ENCODE data around the gene STRA8.
A peak's percentile ranks its signal among the peaks of the same experiment; 100 is the strongest.
"Not testable (repeated sequence)": the region's sequence is repeated elsewhere in the genome, so short reads cannot be mapped to it uniquely, and the experiment has no call there.

The STRA8 gene

DNA sequence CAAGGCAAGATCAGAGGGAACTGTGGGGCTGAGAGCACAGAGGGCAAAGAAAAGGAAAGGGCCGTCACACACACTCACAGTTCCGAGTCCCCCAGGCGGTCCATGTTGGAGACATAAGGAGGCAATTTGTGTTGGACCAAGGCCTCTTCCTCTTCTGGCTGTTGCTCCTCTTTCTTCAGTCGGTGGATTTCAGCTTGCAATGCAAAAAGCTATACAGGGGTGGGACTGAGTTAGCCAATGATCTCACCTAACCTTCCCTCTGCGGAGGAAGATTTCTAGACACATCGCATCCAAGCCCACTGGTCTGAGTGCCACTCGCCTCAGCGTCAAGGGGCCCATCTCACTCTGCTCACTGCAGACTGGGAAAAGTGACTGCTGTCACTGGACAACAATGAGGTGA, 27.8 kb upstream of the STRA8 start:
- DNase-seq = no peak

DNA sequence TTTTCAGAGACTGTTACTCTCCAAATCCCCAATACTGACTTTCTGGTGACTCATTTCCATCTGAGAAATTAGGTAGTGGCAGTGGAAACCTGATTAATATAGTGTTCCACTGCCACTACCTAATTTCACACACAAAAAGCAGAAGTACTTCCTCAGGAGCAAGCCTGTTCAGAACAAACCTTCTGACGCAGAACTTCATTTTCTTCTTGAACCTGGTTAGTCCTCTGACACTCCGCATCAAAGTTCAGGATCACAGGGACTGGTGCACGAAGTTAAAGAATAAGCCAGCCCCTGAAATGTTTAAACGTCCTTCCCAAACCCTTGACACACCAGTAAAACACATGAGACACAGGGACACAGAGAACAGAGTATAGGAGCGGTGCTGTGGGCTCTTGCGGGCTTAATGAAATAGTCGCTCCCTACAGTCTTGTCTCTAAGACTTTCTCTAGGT, 26.7 kb upstream of the STRA8 start:
- DNase-seq = no peak

DNA sequence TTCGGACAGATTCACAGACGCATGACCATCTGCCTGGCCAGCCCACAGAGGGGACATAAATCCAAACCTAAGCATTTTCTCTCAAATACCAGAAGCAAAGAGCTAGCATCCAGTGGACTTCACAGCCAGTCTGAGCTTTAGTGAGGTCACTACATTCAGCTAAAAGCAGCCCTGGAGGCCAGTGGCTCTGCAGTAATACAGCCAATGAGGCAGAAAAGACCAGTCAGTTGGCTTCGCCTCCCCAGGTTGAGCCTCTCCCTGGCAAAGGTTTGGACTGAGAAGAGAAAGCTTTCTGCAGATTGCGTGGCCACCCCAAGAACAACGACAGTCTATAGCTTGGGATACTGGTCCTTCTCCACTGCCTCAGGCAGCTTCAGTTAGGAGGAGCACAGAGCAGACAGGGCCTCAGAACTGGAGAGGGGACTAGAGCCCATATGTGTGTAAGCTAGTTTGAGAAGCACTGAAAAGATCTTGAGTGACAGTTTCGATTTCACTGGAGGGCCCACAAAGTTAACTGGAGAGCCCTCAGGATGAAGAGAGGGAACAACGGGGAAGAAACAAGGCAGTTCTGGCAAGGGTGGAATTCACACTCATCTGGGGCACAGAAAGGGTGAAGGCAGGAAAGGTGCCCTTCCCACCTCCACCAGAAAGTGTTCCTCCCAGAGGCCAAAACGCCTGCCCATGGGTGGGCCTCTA, 26.1 kb upstream of the STRA8 start:
- no peak for DNase-seq

DNA sequence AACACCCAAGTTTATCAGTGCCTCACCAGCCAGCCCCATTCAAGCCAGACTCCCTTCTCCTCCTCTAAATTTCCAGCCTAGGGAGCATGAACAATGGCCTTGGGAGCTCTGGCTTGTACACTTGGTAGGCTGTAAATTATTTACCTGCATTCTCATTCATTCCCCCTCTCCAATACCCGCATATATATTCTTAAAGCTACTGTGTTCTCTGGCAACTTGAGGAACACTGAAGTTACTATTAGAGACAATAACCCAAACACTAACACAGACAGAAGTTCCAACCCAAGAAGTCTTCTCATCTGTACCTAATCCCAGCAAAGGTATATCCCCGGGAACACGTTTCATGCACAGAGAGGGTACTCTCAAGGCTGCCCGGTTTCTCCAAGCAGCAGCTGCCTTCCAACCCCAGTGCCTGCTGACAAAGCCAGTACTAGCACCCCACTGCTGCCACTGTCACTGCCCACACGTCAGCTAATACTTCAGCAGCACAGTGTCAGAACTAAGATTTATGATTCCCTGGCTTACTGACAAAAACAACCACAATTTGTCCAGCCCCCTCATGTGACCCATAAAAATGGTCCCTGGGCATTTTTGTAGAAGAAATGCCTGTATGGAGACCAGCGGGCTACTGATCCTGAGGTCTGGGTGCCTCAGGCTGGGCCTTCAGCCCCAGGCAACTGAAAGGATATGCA, 25.4 kb upstream of the STRA8 start:
- DNase-seq = no peak

DNA sequence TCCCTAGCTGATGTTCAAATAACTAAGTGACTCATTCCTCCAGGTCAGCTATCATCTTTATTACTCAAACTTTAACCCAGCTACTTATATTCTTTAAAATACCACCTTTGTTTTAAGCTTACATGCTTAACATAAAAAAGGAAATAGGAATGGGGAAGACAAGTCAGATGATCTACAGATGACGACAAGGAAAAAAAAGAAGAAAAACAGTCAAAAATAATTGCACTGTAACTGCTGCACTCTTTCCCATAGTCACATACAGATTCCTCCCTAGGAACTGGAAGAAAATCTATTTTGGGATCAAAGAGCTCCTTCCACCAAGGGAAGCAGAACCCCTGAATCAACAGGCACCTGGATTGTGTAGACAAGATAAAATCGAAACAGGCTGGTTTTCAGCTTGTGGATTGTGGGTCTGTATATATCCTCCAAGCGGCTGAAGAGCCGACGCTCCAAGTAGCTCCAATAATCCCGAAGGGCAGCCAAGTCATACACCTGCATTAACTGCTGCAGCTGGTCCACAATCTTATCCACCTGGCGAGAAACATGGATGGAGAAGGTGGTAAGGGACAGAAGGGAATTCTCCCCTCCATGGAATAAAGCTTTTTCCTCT, 24.3 kb upstream of the STRA8 start:
- no peak for DNase-seq

DNA sequence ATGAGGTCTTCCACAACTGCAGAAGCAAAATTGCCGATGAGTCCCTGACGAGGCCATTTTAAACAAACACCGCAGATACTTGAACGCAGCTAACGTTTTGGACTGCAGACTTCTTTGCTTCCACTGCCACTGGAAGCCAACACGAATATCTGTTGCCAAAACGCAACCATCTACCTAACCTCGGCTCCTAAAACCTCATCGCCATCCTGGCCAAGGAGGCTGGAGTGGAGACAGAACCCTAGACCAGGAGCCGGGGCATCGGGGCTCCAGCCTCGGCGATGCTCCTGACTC, 22.8 kb upstream of the STRA8 start:
- peak; percentile 24 for DNase-seq

DNA sequence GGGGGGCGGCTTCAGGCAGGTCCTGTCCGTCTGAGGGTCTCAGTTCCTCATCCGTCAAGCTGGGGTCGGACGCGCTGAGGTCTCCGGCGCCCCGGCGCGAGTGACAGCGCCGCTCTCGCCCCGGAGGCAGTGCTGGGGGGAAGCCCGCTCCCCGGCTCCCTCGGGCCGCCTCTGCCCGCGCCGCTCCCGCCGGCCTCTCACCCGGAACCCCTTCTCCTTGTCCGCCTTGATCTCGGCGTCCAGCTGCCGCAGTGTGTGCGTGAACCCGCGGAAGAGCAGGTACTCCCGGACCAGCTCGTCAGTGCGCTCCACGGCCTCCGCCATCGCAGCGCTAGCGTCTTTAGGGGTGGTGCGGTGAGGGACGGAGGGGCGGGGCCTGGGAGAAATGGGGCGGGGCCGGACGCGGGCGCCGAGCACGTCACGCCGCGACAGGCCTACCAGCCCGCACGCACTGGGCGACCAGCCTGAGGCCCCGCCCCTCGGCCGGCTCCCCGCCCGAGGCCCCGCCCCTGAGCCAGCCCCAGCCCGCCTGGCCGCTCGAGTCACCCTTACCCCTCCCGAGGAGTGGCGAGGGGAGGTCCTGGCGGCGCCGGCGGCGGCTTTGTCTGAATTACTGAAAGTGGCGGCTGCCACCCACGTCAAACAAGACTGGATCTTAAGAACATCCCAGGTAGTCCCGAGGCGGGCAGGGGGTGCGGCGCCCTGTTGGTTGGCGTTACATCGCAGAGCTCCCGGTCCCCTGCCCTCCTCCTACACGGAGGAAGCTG, 22.3 kb upstream of the STRA8 start, which contains the start of gene WDR91:
Gene WDR91 (minus strand): TSS at position 348 of the 767 bp plus-strand sequence. CDS start 24 bp downstream, at position 324.
- DNase-seq = peak; percentile 76

DNA sequence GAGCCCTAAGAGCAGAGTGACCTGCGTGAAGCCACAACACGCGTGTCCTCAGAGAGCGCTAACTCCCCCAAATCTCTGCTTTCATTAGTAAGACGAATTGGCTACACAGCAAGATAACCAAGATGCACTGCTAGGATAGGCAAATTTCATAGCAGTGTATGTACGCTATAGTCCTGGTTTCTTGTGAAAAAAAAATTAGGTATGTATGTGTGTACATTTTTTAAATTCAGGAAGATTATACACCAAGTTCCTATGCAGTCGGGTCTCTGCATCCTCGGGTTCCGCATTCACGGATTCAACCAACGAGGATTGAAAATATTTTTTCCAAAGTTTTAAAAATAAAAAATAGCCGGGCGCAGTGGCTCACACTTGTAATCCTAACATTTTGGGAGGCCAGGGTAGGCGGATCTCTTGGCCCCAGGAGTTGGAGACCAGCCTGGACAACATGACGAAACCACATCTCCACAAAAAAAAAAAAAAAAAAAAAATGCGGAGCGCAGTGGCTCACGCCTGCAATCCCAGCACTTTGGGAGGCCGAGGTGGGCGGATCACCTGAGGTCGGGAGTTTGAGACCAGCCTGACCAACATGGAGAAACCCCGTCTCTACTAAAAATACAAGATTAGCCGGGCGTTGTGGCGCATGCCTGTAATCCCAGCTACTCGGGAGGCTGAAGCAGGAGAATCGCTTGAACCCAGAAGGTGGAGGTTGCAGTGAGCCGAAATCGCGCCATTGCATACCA, 21.5 kb upstream of the STRA8 start:
- not testable (repeated sequence) for DNase-seq

DNA sequence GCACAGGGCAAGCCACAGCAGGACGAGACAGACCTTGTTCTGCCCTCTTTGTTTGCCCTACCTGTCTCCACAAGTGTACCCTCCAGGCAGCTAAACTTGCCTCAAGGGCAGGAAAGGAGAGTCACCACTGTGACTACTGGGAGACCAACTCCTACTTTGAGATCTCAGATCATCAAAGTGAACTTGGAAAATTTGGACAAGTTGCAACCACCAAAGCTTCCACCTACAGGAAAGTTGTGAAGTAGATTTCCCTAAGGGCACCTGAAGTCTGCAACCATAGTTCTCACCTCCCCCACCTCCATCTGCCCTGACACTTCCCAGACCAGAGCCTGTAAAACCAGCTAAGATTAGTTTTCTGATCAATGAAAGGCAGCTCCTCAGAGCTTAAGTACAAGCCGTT, 19.8 kb upstream of the STRA8 start:
- no peak for DNase-seq

DNA sequence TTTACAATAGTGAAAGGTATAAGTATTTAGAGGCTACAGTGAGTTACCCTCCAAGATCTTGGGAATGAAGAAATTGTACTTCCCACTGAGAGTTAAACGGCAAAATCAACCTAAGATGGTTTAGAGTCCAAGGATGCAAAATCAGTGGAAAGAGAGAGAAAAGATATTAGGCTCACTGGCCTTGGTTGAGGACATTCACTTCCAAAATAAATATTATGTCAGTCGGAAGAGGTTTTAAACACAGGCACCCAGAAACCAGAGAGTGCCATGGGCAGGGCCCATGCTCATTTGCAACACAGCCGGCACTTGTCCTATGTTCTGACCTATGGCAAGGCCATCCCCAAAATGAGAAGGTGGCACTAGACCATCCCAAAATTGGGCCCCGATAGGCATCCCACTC, 18.5 kb upstream of the STRA8 start:
- DNase-seq = no peak

DNA sequence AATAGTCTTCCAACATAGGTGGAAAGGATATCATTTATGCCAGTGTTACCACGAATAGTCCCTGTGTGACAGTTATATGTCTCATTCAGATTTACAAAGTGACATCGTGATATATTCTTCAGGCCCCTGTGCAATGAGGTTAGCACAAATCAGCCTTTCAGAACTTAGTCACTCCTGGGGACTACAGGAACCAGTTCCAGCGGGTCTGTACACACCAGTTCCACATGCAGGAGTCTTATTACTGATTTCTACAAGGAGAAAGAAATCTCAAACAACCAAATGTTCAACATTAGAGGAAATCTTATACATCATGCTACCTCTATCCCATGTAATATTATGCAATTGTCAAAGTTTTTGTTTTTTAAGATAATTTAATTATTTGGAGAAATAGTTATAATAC, 17.9 kb upstream of the STRA8 start:
- no peak for DNase-seq

DNA sequence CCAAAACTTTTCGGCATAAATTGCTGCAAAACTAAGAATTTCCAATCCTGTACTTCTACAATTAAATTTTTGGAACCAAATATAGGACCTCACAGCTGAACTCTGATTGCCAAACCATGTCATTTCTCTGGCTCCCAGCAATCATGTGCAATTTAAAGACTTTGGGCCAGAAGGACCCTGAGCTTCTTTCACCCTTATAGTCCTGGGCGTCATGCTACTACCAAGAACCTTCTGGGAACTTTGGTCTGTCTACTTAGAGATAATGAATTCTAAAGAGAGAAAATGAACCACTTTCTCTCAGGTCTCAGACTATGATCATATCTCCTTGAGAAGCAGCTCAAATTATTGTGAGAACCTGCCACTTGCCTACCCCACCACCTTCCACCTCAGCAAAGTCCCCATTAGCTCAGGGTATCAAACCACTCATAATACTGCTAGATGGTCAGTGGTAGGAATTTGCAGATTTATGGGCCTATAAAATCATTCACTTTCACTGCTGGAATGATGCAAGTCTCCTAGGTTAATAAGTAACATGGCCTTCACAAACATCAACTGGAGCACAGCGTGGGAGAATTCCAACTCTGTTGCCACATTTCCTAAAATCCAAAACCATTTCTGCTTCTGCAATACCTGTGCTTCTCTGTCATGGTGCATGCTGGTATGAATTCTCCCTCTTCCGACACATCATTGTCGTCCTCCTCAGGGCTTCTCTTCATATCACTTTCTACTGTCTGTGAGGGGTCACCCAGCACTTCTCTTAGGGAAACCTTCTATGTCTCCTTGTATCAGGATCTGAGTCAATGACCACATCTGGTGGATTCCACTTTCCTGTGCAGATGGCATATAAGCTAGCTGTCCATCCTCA, 15.8 kb upstream of the STRA8 start:
- DNase-seq = no peak

DNA sequence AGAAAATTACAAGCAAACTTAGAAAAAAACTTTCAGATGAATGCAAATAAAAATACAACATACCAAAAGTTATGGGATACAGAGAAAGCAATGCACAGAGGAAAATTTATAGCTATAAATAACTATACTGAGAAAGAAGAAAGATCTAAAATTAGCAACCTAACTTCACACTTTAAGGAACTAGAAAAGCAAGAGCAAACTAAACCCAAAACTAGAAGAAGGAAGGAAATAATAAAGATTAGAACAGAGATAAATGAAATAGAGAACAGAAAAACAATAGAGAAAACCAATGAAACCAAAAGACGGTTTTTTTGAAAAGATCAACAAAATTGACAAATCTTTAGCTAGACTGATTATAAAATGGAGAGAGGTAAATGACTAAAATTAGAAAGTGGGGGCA, 9.6 kb upstream of the STRA8 start:
- no peak for DNase-seq

DNA sequence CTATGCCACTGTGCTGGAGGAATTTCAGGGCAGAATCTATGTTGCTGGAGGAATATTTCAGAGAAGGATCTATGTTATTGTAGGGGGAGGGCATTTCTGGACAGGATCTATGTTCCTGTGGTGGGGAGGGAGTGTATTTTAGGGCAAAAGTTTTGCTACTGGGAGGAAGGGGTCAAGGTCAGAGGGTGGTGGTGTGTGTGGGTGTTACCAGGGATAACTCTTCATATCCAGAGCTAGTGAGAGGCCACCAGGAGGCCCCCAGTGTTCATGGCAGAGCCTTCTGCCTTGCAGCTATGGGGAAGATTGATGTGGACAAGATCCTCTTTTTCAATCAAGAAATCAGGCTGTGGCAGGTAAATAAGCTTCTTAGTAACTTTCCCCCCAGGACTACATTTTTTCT, 2.0 kb upstream of the STRA8 start:
- no peak for DNase-seq

DNA sequence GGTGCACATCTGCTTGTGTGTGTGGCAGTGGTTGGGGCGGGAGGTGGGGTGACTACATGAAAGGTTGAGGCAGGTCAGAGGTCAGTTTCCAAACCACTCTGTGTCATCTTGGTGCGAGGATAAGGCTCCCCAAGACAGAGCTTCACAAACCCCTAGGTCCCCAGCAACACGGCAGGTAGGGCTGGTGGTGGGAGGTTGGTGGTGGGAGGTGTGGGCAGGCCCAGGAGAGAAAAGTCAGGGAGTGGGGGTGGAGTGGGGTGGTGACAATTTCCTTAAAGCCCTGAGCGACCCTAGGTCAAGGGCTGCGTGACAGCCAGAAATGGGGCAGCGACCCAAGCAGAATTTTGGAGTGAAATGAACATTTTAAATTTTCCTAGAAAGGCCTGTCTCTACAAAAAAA, 1.6 kb upstream of the STRA8 start:
- DNase-seq = no peak

DNA sequence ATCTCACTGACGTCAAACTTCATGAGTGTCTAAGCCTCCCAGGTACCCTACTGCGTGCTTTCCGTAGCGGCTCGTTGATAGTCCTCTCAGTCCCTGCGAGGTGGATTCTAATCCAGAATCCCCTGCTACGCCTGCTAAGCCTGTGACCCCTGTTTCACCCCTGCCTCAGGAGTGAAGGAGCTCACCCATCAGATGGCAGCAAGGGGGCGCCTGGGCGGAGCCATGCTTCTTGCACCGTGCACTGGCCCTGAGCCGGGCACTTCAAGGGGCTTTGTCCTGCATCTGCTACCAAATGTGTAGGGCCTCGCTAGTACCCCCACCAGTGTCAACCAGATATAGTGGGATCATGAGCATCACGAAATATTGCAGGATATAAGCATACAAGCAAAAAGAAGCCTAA, 918 bp upstream of the STRA8 start:
- no peak for DNase-seq

DNA sequence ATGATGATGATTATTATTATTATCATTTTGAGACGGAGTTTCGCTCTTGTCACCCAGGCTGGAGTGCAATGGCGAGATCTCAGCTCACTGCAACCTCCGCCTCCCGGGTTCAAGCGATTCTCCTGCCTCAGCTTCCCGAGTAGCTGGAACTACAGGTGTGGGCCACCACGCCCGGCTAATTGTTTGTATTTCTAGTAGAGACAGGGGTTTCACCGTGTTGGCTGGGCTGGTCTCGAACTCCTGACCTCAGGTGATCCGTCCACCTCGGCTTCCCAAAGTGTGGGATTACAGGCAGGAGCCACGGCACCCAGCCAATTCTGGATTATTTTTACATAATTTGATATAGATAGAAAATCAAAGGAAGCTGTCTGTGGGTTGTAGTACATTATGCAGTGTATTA, 457 bp downstream of the STRA8 start:
- DNase-seq = not testable (repeated sequence)

DNA sequence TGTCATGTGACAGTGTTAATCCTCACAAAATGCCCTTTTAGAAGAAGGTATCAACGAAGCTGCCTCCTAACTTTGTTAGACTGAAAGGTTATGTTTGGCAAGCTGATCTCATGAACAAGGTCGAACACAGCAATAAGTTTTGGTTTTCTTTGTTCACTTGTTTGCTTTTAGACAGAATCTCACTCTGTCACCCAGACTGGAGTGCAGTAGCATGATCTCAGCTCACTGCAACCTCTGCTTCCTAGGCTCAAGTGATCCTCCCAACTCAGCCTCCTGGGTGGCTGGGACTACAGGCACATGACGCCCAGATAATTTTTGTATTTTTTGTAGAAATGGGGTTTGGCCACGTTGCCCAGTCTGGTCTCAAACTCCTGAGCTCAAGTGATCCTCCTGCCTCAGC, 1.1 kb downstream of the STRA8 start:
- no peak for DNase-seq

DNA sequence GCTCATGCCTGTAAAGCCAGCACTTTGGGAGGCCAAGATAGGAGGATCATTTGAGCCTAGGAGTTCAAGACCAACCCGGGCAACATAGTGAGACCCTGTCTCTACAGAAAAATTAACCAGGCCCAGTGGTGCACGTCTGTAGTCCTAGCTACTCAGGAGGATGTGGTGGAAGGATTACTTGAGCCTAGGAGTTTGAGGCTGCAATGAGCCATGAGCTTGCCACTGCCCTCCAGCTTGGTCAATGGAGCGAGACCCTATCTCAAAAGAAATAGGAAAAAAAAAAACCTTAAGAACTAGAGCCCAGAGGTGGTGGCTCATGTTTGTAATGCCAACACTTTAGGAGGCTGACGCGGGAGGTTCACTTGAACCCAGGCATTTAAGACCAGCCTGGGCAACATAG, 2.2 kb downstream of the STRA8 start:
- no peak for DNase-seq

DNA sequence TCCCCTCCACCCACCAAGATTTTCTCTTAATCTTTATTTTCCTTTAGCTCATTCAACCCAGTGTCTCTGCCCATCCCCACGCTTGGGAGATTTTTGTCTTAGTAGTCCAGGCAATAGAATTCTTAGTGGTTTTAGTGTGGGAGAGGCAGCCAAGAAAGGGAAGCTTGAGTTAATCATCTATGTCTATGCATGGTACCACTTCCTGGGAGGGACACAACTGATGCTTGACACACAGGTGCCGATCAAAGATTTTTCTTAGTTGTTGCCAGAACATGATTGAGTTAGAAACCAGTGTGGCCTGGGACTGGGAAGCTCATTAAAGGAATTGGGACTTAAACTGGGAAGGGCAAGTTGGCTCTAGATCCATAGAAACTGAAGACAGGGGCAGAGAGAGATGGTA, 3.1 kb downstream of the STRA8 start:
- DNase-seq = no peak

DNA sequence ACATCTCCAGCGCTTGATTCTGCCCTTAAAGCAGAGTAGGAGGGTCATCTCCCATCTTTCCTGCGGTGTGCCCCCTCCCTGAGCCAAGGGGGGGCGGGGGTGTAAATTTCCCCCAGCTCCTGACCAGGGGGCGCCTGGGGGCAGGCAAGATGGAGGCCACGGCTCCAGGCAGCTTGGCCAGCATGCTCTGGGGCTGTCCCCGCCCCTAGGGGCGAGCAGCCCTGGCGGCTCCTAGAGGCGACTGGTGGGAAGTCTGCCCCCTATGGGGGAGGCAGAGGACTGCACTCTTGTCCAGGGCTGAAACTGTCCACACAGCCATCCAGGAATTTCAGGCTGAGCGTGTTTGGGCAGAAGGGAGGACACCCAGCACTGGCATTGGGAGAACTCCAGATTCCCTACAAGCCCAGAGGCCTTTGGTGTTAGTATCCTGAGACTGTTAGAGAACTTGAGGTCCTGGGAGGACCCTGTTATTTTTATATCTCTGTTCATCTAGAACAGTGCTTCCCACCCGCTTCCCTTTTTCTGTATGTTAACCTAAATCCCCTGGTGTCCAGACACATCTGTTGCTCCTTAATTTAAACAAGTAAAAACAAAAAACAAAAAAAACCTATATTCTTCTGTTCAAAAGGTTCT, 4.6 kb downstream of the STRA8 start:
- DNase-seq = no peak

DNA sequence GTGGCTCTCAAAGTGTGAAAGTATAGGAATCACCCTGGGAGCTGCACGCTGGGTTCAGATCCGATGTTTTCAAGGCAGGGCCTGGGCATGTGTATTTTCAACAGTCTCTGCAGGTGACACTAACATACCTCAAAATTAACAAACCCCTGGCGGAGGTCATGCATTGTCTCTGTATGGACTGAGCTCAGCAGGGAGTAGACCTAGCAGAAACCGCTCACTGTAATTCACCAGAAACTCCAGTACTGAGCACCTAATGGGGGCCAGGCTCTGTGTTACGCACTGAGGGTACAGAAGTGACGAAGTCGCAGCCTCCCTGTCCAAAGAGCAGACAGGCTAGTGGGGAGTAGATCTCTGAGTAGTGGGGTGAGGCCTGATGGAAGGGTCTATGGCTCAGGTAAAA, 5.6 kb downstream of the STRA8 start:
- DNase-seq = no peak

Data from NCI-H526 treated with DMSO at 0.1 percent for 48 hours (cell line).